Stimulated activated CD4-positive, alpha-beta T cell treated with anti-CD3 and anti-CD28 coated beads, Interleukin-12 subunit alpha, Interleukin-12 subunit beta, amount 100 ng/mL, for 24 hours (primary cell): ENCODE measurements around the gene ULK3.
"Not testable (repeated sequence)": the region's sequence is repeated elsewhere in the genome, so short reads cannot be mapped to it uniquely, and the experiment has no call there.

Source experiments
- DNase-seq, 2 experiments: peaks; one replicate each; pipeline ENCODE4 v3.0.0-alpha.2; 2020; ENCODE audit warnings: low read depth in 2 of 2

The ULK3 gene, protein sequence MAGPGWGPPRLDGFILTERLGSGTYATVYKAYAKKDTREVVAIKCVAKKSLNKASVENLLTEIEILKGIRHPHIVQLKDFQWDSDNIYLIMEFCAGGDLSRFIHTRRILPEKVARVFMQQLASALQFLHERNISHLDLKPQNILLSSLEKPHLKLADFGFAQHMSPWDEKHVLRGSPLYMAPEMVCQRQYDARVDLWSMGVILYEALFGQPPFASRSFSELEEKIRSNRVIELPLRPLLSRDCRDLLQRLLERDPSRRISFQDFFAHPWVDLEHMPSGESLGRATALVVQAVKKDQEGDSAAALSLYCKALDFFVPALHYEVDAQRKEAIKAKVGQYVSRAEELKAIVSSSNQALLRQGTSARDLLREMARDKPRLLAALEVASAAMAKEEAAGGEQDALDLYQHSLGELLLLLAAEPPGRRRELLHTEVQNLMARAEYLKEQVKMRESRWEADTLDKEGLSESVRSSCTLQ

DNA sequence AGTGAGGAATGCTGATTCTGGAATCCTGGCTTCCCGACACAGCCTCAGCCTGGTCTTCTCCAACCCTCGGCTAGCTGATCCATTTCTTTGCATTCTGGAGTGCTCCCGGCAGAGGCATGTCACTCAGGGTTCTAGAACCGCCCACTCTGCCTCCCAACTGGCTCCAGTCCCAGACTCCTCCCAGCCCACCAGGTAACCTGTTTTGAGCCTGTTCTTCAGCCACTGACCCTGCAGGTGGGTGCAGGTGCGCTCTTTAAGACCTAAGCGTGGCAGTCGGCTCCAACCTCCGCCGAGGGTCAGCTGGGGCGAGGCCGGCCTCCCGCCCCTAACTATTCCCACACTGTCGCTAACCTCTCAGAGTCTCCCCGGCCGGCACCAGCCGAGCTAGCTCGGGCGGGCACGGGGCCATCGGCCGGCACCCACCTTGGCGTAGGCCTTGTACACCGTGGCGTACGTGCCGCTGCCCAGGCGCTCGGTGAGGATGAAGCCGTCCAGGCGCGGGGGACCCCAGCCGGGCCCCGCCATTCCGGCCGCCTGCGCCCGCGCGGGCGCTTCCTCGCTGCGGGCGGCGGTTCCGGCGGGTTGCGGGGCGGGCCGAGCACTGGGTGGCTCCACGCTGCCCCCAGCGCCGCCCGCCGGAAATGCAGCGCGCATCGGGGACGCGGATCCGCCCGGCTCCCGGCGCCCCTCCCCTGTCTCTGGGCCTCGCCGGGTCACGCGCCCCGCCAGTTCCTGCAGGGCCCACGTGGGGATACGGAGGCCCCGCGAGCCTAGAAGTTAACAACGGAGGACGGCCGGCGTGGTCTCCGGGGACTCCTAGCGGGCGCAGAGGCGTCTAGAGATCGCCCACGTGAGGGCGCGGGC is at the start of gene ULK3:
Gene ULK3 (minus strand): TSS at position 576 of the 864 bp plus-strand sequence. CDS start 51 bp downstream, at position 525.
- peak; percentile 87 to 91 for DNase-seq

DNA sequence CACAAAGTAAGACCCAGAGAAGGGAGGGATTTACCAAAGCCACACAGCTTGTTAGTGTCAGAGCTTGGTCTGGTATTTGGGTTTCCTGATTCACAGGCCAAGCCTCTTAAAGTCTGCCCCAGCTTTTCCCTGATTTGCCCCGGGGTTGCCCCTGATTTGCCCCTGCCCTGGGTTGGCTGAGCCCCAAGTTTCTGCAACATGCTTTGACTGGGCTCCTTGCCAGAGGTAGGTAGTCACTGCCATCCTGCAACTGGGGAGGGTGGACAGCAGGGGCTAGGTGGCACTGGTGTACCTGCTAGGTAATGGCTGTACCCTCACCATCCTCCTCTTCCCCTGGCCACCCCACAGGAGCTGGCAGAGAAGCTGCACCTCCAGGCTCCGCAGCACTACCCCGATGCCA is 49.4 kb upstream of the ULK3 start:
- no peak for DNase-seq

DNA sequence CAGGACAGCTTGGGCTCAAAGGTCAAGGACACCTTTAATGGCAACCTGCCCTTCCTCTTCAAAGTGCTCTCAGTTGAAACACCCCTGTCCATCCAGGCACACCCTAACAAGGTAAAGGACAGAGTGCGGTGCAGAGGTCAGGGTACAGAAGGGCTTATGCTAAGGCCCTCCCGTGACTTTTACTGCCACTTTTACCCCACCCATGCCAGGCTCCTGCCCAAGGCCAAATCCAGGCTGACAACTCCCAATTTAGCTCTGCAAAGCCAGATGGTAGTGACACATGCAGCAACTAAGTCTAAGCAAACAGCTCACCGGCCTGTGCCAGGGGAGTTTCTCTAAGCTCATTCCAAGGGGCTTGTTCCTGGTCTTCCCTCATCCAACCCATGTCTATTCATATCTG is 48.5 kb upstream of the ULK3 start:
- DNase-seq = no peak

DNA sequence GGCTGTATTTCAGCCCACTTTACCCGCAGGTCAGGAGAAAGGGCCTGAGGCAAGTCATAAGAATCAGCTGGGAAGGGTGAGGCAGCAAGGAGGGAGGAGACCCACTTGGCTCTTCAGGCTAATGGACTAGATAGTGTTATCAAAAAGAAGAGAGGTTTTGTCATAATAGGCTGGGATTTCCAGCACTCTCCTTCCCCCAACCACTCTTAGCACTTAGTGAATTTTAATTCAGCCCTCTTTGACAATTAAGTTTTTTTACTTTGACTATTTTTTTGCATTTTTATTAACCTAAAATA is 47.7 kb upstream of the ULK3 start:
- DNase-seq = no peak

DNA sequence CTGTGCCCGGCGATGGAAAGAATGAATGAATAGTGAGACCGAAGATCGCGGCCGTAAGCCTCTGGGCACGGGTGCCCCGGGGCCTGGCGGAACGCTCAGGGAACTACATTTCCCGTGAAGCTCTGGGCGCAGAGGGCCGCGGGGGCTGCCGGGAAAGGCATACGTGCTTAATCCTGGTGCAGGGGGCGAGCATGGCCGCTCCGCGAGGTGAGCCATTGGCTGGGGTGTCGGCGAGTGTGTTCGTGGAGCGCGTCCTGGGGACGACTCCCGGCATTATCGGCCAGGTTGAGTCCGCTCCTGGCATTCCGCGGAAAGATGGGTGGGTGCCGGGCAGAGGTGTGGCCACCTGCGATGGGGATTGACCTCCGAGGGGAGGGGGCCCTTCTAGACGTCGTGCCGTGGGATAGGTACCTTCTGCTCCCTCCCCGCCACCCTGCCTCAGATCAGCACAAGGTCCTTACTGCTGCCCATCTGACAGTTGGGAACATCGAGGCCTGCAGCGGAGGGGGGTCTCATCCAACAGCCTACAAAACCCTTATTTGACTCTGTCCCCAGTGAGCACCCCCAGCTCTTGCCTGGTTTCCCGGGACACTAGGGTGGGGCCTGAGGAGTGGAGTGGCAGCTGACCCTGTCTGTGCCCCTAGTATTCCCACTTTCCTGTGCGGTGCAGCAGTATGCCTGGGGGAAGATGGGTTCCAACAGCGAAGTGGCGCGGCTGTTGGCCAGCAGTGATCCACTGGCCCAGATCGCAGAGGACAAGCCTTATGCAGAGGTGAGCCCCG is 47.1 kb upstream of the ULK3 start, which contains the start of gene MPI:
Gene MPI (plus strand): TSS at position 160 of the 782 bp plus-strand sequence. CDS start 32 bp downstream, at position 192.
- DNase-seq = peak; percentile 77 to 87

- DNase-seq = peak in 1 of 2 experiments; percentile 18
These were observed 46.5 kb upstream of the ULK3 start for GRCh38 chr15:74889390-74889882.

GRCh38 chr15:74888716-74889115 is 45.8 kb upstream of the ULK3 start:
- DNase-seq = no peak

- DNase-seq = not testable (repeated sequence)
These were observed 44.7 kb upstream of the ULK3 start for GRCh38 chr15:74887537-74888193.

GRCh38 chr15:74885461-74885860 is 42.5 kb upstream of the ULK3 start:
- DNase-seq = no peak

DNA sequence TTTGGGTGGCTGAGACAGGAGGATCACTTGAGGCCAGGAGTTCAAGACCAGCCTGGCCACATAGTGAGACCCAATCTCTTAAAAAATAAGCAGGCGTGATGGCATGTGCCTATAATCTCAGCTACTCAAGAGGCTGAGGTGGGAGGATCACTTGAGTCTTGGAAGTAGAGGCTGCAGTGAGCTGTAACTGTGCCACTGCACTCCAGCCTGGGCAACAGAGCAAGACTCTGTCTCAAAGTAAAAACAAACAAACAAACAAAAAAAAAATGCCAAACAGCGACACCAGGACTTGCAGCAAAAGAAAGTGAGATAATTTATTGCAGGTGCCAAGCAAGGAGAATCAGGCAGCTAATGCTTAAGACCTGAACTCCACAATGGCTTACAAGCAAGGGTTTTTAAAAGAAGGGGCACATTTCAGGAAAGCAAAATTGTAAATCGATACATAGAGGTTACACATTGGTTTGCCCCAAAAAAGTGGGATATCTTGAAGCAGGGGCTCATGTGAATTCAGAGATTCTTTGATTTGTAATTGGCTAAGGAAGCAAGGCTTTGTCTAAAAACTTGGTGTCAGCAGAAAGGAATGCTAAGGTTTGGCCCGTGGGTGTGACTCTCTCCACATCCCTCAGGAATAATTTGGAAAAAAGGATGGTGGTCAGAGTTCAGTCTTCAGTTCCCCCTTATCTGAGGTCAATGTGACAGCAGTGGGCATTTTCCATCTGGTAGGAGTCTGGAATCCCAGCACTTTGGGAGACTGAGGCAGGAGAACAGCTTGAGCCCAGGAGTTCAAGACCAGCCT is 41.7 kb upstream of the ULK3 start:
- no peak for DNase-seq

- DNase-seq = no peak
These were observed 39.6 kb upstream of the ULK3 start for GRCh38 chr15:74882528-74882927.

DNA sequence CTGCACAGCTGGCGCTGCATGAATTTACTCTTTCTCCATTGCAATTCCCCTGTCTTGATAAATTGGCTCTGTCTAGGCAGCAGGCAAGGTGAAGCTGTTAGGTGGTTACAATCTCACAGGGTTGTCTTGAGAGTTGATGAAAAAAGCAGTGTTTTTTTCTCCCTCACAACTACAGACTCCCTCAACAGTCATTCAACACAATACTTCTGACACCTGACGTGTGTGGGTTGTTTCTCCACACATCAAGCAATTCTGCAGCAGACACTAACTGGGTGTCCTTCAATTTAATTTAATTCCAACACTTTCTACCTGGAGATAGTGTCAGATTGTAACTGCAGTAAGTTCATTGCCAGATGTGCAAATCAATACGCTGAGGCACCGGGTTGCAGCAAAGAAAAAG is 35.3 kb upstream of the ULK3 start:
- no peak for DNase-seq

GRCh38 chr15:74873756-74874424 is 30.9 kb upstream of the ULK3 start:
- DNase-seq = no peak

GRCh38 chr15:74873036-74873755 is 30.2 kb upstream of the ULK3 start, which contains the start of gene SCAMP2:
Gene SCAMP2, minus strand, starts transcription at chr15:74873365. Its CDS starts 110 bp downstream, at chr15:74873255.
- peak; percentile 80 to 88 for DNase-seq

DNA sequence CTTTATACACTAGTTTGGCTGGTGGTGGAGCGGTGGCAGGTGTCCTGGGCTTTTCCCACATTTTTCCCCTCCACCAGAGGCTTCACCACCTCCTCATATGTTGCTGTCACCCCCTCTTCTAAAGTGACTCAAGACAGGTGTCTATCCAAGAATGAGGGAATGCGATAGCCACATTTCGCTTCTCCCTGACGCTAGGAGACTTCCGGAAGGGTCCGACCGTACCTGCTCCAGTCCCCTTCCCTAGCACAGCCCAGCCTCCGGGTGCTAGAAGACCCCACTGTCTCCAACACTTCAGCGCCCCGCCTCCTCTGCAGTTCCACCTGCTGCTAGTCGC is 29.7 kb upstream of the ULK3 start:
- no peak for DNase-seq

- no peak for DNase-seq
These were observed 27.7 kb upstream of the ULK3 start for GRCh38 chr15:74870436-74871215.

DNA sequence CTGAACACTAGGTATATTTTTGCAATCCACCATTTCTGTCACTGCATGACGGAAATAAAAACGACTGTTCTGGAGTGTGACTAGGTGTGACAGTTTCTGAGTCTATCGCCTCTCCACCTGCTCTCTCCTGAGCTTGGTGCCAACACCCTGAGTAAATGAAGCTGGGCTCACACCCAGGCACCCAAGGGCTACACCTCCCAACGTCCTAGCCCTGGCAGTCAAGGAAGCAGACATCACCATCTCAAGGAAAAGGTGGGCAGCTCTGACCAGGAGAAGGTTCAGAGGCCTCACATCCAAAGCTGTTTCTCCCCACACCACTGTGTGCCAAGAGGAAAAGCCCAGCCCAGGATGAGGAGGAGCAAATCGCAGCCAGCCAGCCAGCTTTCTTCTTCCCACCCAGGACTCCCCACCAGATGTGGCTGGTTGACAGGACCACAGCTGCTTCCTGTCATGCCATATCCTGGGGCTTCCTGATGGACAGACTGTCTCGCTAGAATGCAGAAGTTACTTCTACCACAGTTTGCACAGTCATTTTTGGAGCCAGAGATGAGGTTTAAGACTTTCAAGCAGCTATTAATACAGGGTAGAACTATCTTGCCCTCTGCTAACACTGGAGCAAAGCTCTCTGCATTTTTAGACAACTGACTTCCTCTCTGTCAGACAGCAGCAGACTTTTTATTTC is 26.9 kb upstream of the ULK3 start:
- peak in 1 of 2 experiments; percentile 16 for DNase-seq

GRCh38 chr15:74869372-74869725 is 26.4 kb upstream of the ULK3 start:
- no peak for DNase-seq
